Raji (cell line): ENCODE measurements around the gene IL36G.

Experiments used
- POLR2A ChIP-seq: IDR thresholded peaks from 2 replicates; pipeline ENCODE4 v1.6.1; 2011; ENCODE audit warnings: low read depth, low read length, control low read depth; ENCODE audit not compliant: insufficient read depth

Gene IL36G

DNA sequence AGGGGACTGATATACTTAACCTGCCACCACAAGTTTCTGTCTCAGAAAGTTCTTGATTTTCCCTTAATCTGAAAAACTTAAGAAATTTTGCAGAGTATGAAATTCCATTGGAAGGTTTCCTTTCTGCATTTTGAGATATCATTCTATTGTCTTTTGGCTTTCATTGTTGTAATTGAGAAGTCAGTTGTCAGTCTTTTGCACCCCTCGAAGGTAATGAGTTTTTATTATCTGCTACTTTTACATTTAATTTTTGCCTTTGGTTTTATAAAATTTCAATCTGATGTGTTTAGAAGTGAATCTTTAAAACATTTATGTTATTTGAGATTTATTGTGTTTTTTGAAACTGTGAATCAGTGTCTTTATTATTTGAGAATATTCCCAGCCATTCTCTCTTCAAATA is 22.6 kb downstream of the IL36G start:
- no peak for TF ChIP-seq POLR2A

- TF ChIP-seq POLR2A, result no peak
Observed at GRCh38 chr2:113002677-113003076, 24.9 kb downstream of the IL36G start.

GRCh38 chr2:113005030-113005509 is 27.3 kb downstream of the IL36G start, which contains the start of gene IL36A:
Gene IL36A, plus strand, starts transcription at chr2:113005459. Its CDS starts 413 bp downstream, at chr2:113005872.
- no peak for TF ChIP-seq POLR2A

- no peak for TF ChIP-seq POLR2A
Observed at GRCh38 chr2:113007250-113007649, 29.4 kb downstream of the IL36G start.

DNA sequence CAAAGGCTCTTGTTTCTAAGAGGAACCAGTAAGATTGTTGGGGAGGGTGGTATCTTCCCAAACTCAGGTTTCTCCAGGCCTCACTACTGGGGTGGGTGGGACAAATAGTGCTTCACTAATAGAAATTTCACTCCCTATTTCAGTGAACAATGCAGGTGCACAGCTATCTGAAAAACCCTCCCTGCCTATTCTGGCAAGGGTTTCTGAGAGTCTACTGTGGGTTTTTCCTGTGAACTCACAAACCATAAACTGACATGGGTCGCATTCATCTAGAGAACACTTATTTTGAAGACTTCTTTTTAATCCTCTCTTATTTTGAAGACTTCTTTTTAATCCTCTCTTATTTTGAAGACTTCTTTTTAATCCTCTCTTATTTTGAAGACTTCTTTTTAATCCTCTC is 31.8 kb downstream of the IL36G start:
- no peak for TF ChIP-seq POLR2A

GRCh38 chr2:113010088-113010487 is 32.3 kb downstream of the IL36G start:
- no peak for TF ChIP-seq POLR2A

- no peak for TF ChIP-seq POLR2A
Observed at GRCh38 chr2:113011108-113011507, 33.3 kb downstream of the IL36G start.

DNA sequence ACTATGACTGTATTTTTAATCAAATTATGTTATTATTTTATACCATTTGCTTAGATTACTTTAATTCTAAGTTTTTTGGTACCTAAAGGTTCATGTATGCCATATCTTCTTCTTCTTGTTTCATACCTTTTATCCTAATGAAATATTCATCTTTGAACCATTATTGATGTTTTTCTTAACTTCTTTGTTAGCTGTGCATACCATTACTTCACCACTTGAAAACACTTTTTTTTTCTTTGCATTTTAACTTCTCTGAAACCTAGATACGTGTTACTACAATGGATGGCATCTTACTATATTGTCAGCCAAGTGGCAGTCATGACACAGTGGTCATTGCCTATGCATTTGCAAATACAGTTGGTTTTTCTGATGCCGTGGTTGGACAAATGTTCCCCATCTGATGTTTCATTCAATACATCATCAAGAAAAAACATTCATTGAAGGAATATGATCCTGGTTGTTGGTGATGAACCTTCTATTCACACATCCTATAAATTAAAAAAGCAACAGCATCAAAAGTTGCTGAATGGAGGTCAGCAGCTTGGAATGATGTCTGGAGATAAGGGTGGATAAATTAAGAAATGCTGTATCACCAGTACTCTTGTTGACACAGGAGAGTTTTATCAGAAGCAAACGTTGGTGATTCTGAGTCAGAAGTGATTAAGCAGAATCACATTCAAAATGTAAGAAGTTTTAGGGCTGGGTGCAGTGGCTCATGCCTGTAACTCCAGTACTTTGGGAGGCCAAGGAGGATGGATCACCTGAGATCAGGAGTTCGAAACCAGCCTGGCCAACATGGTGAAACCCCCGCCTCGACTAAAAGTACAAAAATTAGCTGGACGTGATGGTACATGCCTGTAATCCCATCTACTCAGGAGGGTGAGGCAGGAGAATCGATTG is 34.9 kb downstream of the IL36G start:
- TF ChIP-seq POLR2A, result no peak

DNA sequence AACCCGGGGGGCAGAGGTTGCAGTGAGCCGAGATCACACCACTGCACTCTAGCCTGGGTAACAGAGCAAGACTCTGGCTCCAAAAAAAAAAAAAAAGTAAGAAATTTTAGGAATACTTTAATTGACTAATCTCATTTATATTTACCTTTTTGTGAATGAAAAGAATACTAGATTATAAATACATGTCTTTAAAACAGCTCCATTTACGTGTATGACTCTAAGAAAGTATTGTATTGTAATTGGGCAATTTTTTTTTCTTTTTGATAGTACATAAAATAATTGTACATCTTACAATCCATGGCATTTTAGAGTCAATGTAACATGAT is 35.5 kb downstream of the IL36G start:
- TF ChIP-seq POLR2A, result no peak

DNA sequence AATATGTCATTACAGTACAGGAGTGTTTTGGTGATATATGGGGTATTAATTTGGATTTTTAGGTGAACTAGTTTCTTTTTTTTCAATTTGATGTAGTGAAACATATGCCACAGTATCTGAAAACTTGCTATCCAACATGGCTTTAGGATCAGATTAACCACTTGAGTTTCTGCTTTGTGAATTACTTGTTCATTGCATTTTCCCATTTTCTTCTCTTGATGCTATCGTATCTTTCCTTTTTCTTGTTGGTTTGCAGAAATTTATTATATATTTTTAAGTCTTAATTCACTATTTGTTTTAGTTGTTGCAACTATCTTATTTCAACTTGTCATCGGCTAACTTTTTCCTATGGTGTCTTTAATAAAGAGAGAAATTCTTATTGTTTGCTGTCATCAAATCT is 36.3 kb downstream of the IL36G start:
- no peak for TF ChIP-seq POLR2A

- no peak for TF ChIP-seq POLR2A
Observed at GRCh38 chr2:113015042-113015441, 37.2 kb downstream of the IL36G start.

DNA sequence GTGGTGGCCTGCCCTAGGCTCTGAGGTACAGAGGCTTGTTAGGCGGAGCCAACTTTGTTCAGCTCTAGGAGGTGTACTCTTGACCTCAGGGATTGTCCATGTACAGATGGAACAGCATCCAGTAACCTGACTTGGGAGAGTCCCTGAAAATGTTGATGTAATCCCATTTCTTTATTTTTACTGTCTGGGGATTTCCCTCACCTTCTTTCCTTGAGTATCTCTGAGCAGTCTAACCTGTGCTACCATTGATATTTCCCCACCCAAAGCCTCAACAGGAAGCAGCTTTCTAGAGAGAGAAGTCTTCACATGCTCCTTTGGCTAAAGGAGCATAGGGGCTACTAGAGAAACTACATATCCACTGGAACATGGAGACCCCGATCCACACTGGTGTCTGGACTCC is 37.8 kb downstream of the IL36G start:
- TF ChIP-seq POLR2A, result no peak

DNA sequence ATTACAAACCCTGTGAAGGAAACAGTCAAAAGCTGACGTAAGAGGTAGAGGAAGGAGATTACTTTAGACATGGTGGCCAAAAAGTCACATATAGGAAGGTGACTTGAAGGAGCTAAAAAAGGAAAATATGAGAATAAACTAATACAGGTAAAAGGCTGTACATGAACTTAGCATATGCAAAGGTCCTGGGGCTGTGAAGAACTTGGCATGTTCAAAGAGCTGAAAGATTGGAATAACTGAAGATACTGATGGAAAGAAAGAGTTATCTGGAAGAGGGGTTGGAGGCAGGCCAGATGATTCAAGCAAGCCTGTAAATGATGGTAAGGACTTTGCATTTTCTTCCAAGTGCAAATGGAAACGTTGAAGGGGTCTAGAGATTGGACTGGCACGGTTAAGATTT is 40.7 kb downstream of the IL36G start:
- no peak for TF ChIP-seq POLR2A

DNA sequence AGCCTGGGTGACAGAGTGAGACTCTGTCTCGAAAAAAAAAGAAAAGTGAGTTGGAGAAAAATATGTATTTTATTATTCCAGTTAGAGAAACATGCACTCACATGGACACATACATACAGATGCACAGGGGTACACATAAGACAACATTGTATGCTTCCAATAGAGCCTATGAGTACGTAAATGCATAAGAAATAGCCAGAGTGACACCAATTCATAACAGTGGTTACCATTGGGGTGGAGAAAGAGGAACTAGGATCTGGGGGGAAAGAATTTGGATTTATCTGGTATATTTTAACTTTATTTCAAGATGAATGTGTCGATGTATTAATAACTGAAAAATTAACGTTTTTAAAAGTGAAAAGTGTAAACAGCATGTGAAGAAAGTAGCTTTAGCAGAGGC is 43.5 kb downstream of the IL36G start:
- TF ChIP-seq POLR2A, result no peak

- no peak for TF ChIP-seq POLR2A
Observed at GRCh38 chr2:113024764-113025163, 47.0 kb downstream of the IL36G start.

DNA sequence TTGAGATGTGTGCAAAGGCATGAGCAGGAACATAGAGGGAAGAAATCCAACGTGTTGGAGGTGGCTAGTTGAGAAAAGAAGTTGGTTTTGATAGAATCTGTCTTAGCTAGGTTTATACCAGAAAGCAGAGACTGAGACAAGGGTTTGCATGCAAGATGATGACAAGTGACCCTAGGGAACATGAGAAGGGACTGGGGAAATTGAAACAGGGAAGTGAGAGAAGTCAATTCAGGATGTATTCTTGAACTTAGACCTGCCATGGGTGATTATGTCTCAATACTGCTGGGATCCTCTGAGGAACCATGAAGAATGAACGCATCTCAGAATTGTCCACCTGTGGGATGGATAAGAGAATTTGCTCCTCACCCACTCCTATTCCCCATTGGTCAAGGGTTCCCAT is 47.9 kb downstream of the IL36G start:
- TF ChIP-seq POLR2A, result no peak

DNA sequence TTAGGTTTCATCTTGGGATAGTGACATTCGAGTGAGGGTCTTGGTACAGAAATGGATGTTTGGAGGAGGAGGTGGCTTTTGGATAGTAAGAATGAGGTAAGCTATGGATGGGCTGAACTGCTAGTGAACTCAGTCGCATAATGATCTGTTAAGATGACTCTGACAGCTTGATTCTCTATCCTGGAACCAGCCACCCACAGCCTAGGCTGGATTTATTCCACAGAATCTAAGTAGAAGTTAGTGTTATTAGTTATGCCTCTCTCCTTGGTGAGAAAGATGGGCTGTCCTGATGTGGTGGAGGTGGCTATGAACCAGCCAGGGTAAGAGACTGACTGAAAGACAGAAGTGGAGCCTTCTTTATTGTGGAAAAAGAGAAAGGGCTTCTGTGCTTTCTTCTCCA is 49.9 kb downstream of the IL36G start:
- TF ChIP-seq POLR2A, result no peak
